ENCODE results near the gene USP9X. TPM values are rescaled to one million over a fixed set of nuclear protein-coding genes. Genes with fewer than 3 reads are reported as not detected.
"Not testable (repeated sequence)": the region's sequence is repeated elsewhere in the genome, so short reads cannot be mapped to it uniquely, and the experiment has no call there.

The USP9X gene
- total and polyA plus RNA-seq, 7 donors = 19.4 to 138 (median 87.4) TPM

GRCh38 chrX:41150043-41150442 lies 64.8 kb downstream of the USP9X start:
- no peak for TF ChIP-seq CTCF (IDR thresholded peaks at IDR 0.05)

GRCh38 chrX:41151726-41152125 lies 66.5 kb downstream of the USP9X start:
- DNase-seq; H3K4me3 ChIP-seq; H3K4me1 ChIP-seq; intact Hi-C loops (cut with DNase I); ATAC-seq; H3K27ac ChIP-seq; H3K9me3 ChIP-seq; H3K27me3 ChIP-seq (ENCODE audit: insufficient read depth in 3 of 3, low read length in 2 of 3): not testable (repeated sequence)
- 92 to 94% (median 94%) methylated on average over 10 to 12 of the region's 12 CpGs for WGBS, 3 donors
- H3K36me3 ChIP-seq (ENCODE audit: insufficient read depth in 1 of 2, low read depth in 1 of 2) = peaks cover 0 to 95% of the 10 kb centered on the region in 2 donors

More at GRCh38 chrX:41150043-41150442, 64.8 kb downstream of the USP9X start:
- H3K4me1 ChIP-seq = no peaks in the 10 kb centered on the region
- no peak overlapping the region for H3K4me3 ChIP-seq
- H3K27ac ChIP-seq = no peak overlapping the region
- 80 to 91% (median 85%) methylated on average over 7 of the region's 7 CpGs for WGBS, 3 donors
- no peaks in the 10 kb centered on the region for H3K9me3 ChIP-seq
- H3K36me3 ChIP-seq (ENCODE audit: insufficient read depth in 1 of 2, low read depth in 1 of 2) = peaks cover 0 to 94% of the 10 kb centered on the region in 2 donors
- ATAC-seq (no peak), DNase-seq (no peak)
- H3K27me3 ChIP-seq (ENCODE audit: insufficient read depth in 3 of 3, low read length in 2 of 3) = no peaks in the 10 kb centered on the region
- intact Hi-C loops (cut with DNase I) = no loop called here

- Histone ChIP-seq H3K4me3 (no peak overlapping the region), H3K27me3 (ENCODE audit: insufficient read depth in 3 of 3, low read length in 2 of 3) (no peaks in the 10 kb centered on the region), H3K4me1 (no peaks in the 10 kb centered on the region), H3K9me3 (no peaks in the 10 kb centered on the region), H3K27ac (no peak overlapping the region), H3K36me3 (ENCODE audit: insufficient read depth in 1 of 2, low read depth in 1 of 2) (peaks cover 0 to 96% of the 10 kb centered on the region in 2 donors)
- TF ChIP-seq CTCF (IDR thresholded peaks at IDR 0.05) = no peak
- no peak for DNase-seq
- 97 to 98% (median 98%) methylated on average over 4 of the region's 4 CpGs for WGBS, 3 donors
- ATAC-seq = no peak
- intact Hi-C loops (cut with DNase I) = no loop called here
Measured at GRCh38 chrX:41152221-41152620, 67.0 kb downstream of the USP9X start.

- no peaks in the 10 kb centered on the region for H3K27me3 ChIP-seq (ENCODE audit: insufficient read depth in 3 of 3, low read length in 2 of 3)
- no peaks in the 10 kb centered on the region for H3K9me3 ChIP-seq
- intact Hi-C loops (cut with DNase I) = no loop called here
- no peak overlapping the region for H3K4me3 ChIP-seq
- peaks cover 0 to 96% of the 10 kb centered on the region in 2 donors for H3K36me3 ChIP-seq (ENCODE audit: insufficient read depth in 1 of 2, low read depth in 1 of 2)
- no peak overlapping the region for H3K27ac ChIP-seq
- DNase-seq (no peak), ATAC-seq (peak in 1 of 4 donors; percentile 48)
- 82 to 90% (median 88%) methylated on average over 2 of the region's 2 CpGs for WGBS, 3 donors
- H3K4me1 ChIP-seq = no peaks in the 10 kb centered on the region
- TF ChIP-seq CTCF (IDR thresholded peaks at IDR 0.05) = no peak
Measured at GRCh38 chrX:41153448-41153847, 68.2 kb downstream of the USP9X start.

- no peaks in the 10 kb centered on the region for H3K4me1 ChIP-seq
- 91 to 97% (median 94%) methylated on average over 2 of the region's 2 CpGs for WGBS, 3 donors
- H3K27ac ChIP-seq = no peak overlapping the region
- H3K9me3 ChIP-seq = no peaks in the 10 kb centered on the region
- ATAC-seq (no peak), DNase-seq (no peak)
- H3K4me3 ChIP-seq = no peak overlapping the region
- intact Hi-C loops (cut with DNase I) = no loop called here
- H3K36me3 ChIP-seq (ENCODE audit: insufficient read depth in 1 of 2, low read depth in 1 of 2) = peaks cover 0 to 96% of the 10 kb centered on the region in 2 donors
- TF ChIP-seq CTCF (IDR thresholded peaks at IDR 0.05) = no peak
- no peaks in the 10 kb centered on the region for H3K27me3 ChIP-seq (ENCODE audit: insufficient read depth in 3 of 3, low read length in 2 of 3)
Measured at GRCh38 chrX:41153957-41154356, 68.7 kb downstream of the USP9X start.
